ENCODE measurements around the gene SYNCRIP.

DNA sequence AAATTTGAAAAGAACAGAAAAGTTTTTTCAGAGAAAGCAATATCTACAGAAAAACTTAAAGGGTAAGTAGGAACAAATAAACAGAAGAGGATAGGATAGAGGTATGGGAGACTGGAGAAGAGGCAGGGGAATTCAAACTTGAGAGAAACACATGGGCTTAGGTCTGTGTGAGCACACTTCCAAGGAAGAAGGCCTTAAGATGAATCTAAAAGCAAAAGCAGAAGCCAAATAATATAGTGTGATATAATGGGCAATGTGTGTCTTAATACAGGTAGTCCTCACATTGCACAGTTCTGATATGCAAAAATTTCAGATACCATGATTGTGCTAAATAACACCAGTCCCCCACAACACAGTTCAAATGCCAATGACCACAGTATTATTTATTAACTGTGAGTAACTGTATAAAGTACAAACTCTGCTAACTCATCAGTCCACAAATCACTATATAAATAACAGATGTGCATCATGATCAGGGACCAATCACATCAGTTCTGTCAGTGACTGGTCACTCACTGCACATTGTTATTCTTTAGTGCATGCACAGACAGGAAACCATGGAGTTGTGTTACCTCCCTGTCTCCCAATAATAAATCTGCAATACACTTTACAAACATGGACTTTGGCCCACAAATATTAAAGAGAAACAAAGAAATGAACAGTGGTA is 67.6 kb downstream of the SYNCRIP start:
- TF ChIP-seq CTCF (IDR thresholded peaks at IDR 0.05) (no peak), POLR2A (IDR thresholded peaks at IDR 0.05) (no peak)
